ENCODE results near the gene CCDC102A.
"Not testable (repeated sequence)": the region's sequence is repeated elsewhere in the genome, so short reads cannot be mapped to it uniquely, and the experiment has no call there.

CCDC102A gene

GRCh38 chr16:57499941-57500340, 36.4 kb downstream of the CCDC102A start:
- DNase-seq, result not testable (repeated sequence)

- DNase-seq, result no peak
Observed at GRCh38 chr16:57498031-57498430, 38.3 kb downstream of the CCDC102A start.

GRCh38 chr16:57497121-57497520, 39.2 kb downstream of the CCDC102A start:
- DNase-seq, result no peak

GRCh38 chr16:57493767-57494166, 42.6 kb downstream of the CCDC102A start:
- no peak for DNase-seq

GRCh38 chr16:57489229-57489628, 47.1 kb downstream of the CCDC102A start:
- no peak for DNase-seq

GRCh38 chr16:57486858-57487834, 49.2 kb downstream of the CCDC102A start:
- DNase-seq, result no peak

- DNase-seq, result peak; percentile 83
Observed at GRCh38 chr16:57485916-57486857, 50.2 kb downstream of the CCDC102A start, which contains the start of gene DOK4. DOK4 (minus strand) TSS chr16:57486493; CDS start chr16:57479507, 6,986 bp downstream.

GRCh38 chr16:57485091-57485915, 51.1 kb downstream of the CCDC102A start:
- DNase-seq, result no peak

GRCh38 chr16:57484515-57485005, 51.8 kb downstream of the CCDC102A start:
- DNase-seq, result no peak

- DNase-seq, result no peak
Observed at GRCh38 chr16:57483725-57484514, 52.5 kb downstream of the CCDC102A start.

GRCh38 chr16:57482845-57483545, 53.4 kb downstream of the CCDC102A start:
- DNase-seq, result no peak

GRCh38 chr16:57481421-57481820, 55.0 kb downstream of the CCDC102A start:
- no peak for DNase-seq

- DNase-seq, result no peak
Observed at GRCh38 chr16:57480754-57481230, 55.6 kb downstream of the CCDC102A start.

GRCh38 chr16:57479976-57480753, 56.2 kb downstream of the CCDC102A start:
- DNase-seq, result no peak

GRCh38 chr16:57479205-57479975, 57.0 kb downstream of the CCDC102A start:
- no peak for DNase-seq

GRCh38 chr16:57478396-57479204, 57.8 kb downstream of the CCDC102A start:
- DNase-seq, result no peak

- no peak for DNase-seq
Observed at GRCh38 chr16:57477531-57478202, 58.7 kb downstream of the CCDC102A start.
